Ascending aorta (tissue), 2 donors: ENCODE results near the gene VTI1A. TPM values are rescaled to one million over a fixed set of nuclear protein-coding genes. Genes with fewer than 3 reads are reported as not detected.

ENCODE experiments used
- DNase-seq, 2 donors: peaks; one replicate each; pipeline ENCODE4 v3.0.0-alpha.2; 2019; ENCODE audit warnings: low spot score in 2 of 2
- H3K27ac ChIP-seq, 2 donors: fragments of 200-600 bp; sonication (generic); one replicate each; pipeline ENCODE4 v1.5.1; 2016 to 2017; ENCODE audit warnings: mild to moderate bottlenecking in 1 of 2
- H3K27me3 ChIP-seq: fragments of 200-600 bp; sonication (generic); one replicate; pipeline ENCODE4 v1.5.1; 2017
- H3K36me3 ChIP-seq, 2 donors: fragments of 200-600 bp; sonication (generic); one replicate each; pipeline ENCODE4 v1.5.1; 2016
- H3K4me1 ChIP-seq, 2 donors: fragments of 200-600 bp; sonication (generic); one replicate each; pipeline ENCODE4 v1.5.1; 2016 to 2017; ENCODE audit warnings: mild to moderate bottlenecking in 1 of 2
- H3K4me3 ChIP-seq, 2 donors: fragments of 200-600 bp; sonication (generic); one replicate each; pipeline ENCODE4 v1.5.1; 2016 to 2017; ENCODE audit warnings: mild to moderate bottlenecking in 1 of 2
- H3K9me3 ChIP-seq, 2 donors: fragments of 200-600 bp; sonication (generic); one replicate each; pipeline ENCODE4 v1.5.1; 2016
- intact Hi-C: fragments of 100-400 bp; cut with DNase I; formaldehyde crosslinking; loops from one replicate; pipeline ENCODE4 v1.15.1; 2023
- total RNA-seq: library from RNA; depleted of rRNA; stranded (reverse); fragments of >200 nt; gene quantifications from one replicate; pipeline ENCODE4 v1.1.0, GENCODE V29; 2016
- TF ChIP-seq, protein P1 (sequence below), 3 experiments: fragments of 200-600 bp in 2 of 3; fragments of 450-650 bp in 1 of 3; sonication (generic) in 2 of 3; IDR thresholded peaks; one replicate each; pipeline ENCODE4 v1.5.1; 2016 to 2019; ENCODE audit warnings: antibody characterized with exemption in 3 of 3, mild to moderate bottlenecking in 1 of 3, moderate library complexity in 1 of 3

Gene VTI1A
- total RNA-seq, 1 donor from 2014 or later, result 32.5 TPM

DNA sequence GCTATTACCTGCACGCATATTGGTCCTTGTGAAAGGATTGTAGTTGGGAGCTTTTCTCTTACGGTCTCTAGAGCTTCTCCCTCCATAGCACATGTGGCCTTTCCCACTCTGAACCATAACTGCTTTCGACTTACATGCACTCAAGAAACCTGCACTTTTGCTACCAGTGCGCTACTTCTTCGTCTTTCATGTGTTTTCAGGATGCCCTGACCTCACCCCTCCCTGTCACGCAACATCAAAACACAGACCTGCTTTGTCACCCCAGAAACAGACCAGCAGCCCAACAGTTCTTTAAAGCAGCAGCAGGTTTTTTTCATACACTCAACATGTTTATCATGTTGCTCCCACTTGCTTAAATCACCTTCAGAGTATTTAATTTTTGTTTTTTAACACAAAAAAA lies 259.6 kb downstream of the VTI1A start:
- no peaks in the 10 kb centered on the region for H3K9me3 ChIP-seq
- no peaks in the 10 kb centered on the region for H3K4me1 ChIP-seq
- TF ChIP-seq, protein P1, sequence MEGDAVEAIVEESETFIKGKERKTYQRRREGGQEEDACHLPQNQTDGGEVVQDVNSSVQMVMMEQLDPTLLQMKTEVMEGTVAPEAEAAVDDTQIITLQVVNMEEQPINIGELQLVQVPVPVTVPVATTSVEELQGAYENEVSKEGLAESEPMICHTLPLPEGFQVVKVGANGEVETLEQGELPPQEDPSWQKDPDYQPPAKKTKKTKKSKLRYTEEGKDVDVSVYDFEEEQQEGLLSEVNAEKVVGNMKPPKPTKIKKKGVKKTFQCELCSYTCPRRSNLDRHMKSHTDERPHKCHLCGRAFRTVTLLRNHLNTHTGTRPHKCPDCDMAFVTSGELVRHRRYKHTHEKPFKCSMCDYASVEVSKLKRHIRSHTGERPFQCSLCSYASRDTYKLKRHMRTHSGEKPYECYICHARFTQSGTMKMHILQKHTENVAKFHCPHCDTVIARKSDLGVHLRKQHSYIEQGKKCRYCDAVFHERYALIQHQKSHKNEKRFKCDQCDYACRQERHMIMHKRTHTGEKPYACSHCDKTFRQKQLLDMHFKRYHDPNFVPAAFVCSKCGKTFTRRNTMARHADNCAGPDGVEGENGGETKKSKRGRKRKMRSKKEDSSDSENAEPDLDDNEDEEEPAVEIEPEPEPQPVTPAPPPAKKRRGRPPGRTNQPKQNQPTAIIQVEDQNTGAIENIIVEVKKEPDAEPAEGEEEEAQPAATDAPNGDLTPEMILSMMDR (IDR thresholded peaks at IDR 0.05), result no peak
- DNase-seq, result no peak
- intact Hi-C loops, result no loop called here
- no peaks in the 10 kb centered on the region for H3K27me3 ChIP-seq
- no peak overlapping the region for H3K27ac ChIP-seq
- H3K36me3 ChIP-seq, result no peaks in the 10 kb centered on the region
- no peak overlapping the region for H3K4me3 ChIP-seq

DNA sequence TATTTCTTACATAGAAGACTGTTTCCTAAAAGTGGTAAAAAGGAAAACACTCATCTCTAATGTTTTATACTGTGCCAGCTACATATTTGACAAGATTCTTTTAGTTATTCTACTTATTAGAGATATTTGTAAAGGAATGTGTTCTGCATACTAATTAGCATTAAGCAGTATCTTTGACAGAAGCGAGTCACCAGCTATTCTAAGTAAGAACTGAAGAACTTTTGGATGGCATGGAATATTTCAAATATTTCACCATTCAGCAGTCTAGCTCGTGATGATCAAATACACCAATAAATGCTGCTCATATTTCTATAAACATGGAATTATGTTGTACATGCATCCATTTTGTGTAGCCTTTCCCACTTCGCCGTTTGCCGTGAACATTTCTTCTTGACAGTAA lies 261.4 kb downstream of the VTI1A start:
- intact Hi-C loops, result no loop called here
- no peak for DNase-seq
- Histone ChIP-seq H3K27ac (no peak overlapping the region), H3K4me3 (no peak overlapping the region), H3K27me3 (no peaks in the 10 kb centered on the region), H3K9me3 (no peaks in the 10 kb centered on the region), H3K36me3 (no peaks in the 10 kb centered on the region), H3K4me1 (no peaks in the 10 kb centered on the region)
- TF ChIP-seq, protein P1 (IDR thresholded peaks at IDR 0.05), result no peak

DNA sequence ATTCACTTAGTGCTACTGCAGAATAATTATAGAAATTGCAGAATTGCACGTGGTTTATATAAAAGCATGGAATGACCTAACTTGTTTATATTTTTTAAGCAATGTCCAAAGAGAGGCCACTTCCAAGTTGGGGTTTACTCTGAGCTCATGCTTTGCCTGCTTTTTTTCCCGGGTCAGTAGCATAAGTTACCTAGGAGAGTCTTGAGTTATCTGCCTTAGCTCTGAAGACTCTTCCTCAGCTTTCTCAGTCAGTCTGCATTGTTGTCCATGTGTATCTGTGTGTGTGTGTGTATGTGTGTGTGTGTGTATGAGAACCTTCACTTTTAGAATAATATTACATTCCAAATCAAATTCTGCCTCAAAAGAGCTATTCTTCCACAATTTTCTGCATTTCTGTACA lies 263.5 kb downstream of the VTI1A start:
- H3K36me3 ChIP-seq, result no peaks in the 10 kb centered on the region
- intact Hi-C loops, result no loop called here
- no peak overlapping the region for H3K27ac ChIP-seq
- TF ChIP-seq, protein P1 (IDR thresholded peaks at IDR 0.05), result no peak
- no peaks in the 10 kb centered on the region for H3K27me3 ChIP-seq
- no peak overlapping the region for H3K4me3 ChIP-seq
- no peaks in the 10 kb centered on the region for H3K9me3 ChIP-seq
- H3K4me1 ChIP-seq, result no peaks in the 10 kb centered on the region
- DNase-seq, result no peak

DNA sequence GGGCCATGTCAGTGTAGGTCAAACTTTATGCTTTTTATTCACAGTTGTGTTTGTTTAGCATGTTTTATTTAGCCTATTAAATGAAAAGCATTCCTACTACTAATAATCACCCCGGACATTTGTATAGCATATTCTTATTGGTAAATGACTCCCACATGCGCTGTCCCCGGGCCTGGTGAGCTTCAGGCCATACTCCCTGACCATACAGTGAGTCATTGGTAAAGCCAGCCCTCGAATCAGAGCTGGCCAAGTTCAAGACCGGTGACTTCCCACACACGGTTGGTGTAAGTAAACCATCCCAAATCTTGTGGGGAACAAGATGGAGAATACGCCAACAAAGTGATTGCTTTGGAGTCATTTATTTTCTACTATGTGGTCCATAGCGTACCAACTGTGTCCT lies 264.4 kb downstream of the VTI1A start:
- Histone ChIP-seq H3K4me1 (no peaks in the 10 kb centered on the region), H3K36me3 (no peaks in the 10 kb centered on the region), H3K4me3 (no peak overlapping the region), H3K9me3 (no peaks in the 10 kb centered on the region), H3K27ac (no peak overlapping the region), H3K27me3 (no peaks in the 10 kb centered on the region)
- TF ChIP-seq, protein P1 (IDR thresholded peaks at IDR 0.05), result no peak
- DNase-seq, result no peak
- intact Hi-C loops, result no loop called here

DNA sequence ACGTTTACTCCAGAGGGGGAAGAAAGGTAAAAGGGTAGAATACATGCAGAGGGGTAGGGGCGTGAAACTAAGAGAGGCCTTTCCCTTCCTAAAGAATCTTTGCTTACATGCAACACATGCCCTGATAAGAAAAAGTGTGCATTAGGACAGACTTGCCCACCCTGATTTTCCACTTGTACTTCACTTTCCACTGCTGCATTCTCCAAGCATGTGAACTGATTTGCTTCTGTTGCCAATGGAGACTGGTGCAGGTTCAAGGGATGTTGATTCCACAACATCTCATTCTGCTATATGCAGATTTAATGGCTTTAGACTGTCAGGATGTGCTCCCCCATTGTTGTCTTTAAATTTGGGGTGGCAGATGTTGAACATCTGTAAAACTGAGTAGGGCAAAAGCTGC lies 265.5 kb downstream of the VTI1A start:
- Histone ChIP-seq H3K27me3 (no peaks in the 10 kb centered on the region), H3K9me3 (no peaks in the 10 kb centered on the region), H3K4me1 (peaks cover 0 to 3% of the 10 kb centered on the region in 2 donors), H3K27ac (no peak overlapping the region), H3K4me3 (no peak overlapping the region), H3K36me3 (no peaks in the 10 kb centered on the region)
- intact Hi-C loops, result no loop called here
- TF ChIP-seq, protein P1 (IDR thresholded peaks at IDR 0.05), result no peak
- no peak for DNase-seq

DNA sequence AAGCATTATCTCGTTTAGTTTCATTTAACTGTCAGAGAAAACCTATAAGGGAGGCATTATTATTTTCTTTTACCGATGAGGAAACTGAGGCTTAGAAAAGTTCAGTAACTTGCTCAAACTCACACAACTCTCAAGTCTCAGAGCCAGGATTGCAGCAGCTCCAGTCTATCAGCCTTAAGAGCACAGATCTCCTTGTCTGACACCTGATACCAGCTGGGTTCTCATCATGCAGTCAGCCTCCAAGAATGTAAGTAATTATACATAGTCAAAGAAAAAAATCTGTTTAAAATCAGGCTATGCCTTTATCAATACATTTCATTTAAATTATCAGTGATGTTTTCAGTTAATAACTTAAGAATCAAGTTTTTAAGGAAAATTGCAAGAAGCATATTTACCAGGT lies 266.4 kb downstream of the VTI1A start:
- TF ChIP-seq, protein P1 (IDR thresholded peaks at IDR 0.05), result no peak
- H3K27me3 ChIP-seq, result no peaks in the 10 kb centered on the region
- intact Hi-C loops, result no loop called here
- peaks cover 0 to 3% of the 10 kb centered on the region in 2 donors for H3K4me1 ChIP-seq
- no peaks in the 10 kb centered on the region for H3K36me3 ChIP-seq
- DNase-seq, result no peak
- no peak overlapping the region for H3K4me3 ChIP-seq
- H3K9me3 ChIP-seq, result no peaks in the 10 kb centered on the region
- no peak overlapping the region for H3K27ac ChIP-seq
